Epithelial cell of esophagus (primary cell): ENCODE results near the gene TMA7.
"Not testable (repeated sequence)": the region's sequence is repeated elsewhere in the genome, so short reads cannot be mapped to it uniquely, and the experiment has no call there.

Experiments used
- DNase-seq: peaks from one replicate; pipeline ENCODE4 v3.0.0; 2010; ENCODE audit warnings: low read depth
- H3K4me3 ChIP-seq: 2 replicates; pipeline ENCODE4 v1.5.1; 2011; ENCODE audit warnings: mild to moderate bottlenecking, low read length, control low read depth
- TF ChIP-seq, protein P1 (sequence below): IDR thresholded peaks from 2 replicates; pipeline ENCODE4 v1.5.1; 2011; ENCODE audit warnings: low read depth, mild to moderate bottlenecking, low read length, control low read depth, inconsistent platforms; ENCODE audit not compliant: insufficient read depth; ENCODE audit errors: missing control alignments

TMA7 gene

DNA sequence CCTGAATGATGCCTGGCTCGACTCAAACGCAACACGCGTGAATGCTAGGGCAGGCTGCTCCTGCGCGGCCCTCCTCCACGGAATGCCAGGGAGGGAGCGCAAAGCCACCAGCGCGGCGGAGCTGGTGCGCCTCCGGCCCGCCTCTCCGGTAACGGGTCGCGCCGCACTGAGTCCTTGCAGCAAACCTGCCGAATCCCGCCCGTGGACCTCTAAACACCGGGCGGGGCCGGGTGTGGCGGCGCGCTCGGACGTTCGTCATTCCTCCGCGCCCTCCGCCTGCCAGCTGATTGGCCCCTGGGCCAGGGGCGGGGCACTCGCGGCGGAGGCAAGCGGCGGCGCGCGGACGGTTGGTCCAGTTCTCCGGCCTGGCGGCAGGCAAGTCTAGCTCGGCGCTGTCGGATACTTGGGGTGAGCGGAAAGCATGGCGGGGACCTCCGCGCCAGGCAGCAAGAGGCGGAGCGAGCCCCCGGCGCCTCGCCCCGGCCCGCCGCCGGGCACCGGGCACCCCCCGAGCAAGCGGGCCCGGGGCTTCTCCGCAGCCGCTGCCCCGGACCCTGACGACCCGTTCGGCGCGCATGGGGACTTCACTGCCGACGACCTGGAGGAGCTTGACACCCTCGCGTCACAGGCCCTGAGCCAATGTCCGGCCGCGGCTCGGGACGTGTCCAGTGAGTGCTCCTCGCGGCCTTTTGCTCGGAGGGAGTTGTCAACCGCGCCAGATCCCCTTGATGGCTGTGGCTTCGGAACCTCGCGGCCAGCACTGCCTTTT, 6.6 kb downstream of the TMA7 start, which contains the start of gene ATRIP:
TSS of gene ATRIP (plus strand) at position 313 of the 769 bp plus-strand sequence. CDS start at position 422, 109 bp downstream.
- TF ChIP-seq, protein P1, sequence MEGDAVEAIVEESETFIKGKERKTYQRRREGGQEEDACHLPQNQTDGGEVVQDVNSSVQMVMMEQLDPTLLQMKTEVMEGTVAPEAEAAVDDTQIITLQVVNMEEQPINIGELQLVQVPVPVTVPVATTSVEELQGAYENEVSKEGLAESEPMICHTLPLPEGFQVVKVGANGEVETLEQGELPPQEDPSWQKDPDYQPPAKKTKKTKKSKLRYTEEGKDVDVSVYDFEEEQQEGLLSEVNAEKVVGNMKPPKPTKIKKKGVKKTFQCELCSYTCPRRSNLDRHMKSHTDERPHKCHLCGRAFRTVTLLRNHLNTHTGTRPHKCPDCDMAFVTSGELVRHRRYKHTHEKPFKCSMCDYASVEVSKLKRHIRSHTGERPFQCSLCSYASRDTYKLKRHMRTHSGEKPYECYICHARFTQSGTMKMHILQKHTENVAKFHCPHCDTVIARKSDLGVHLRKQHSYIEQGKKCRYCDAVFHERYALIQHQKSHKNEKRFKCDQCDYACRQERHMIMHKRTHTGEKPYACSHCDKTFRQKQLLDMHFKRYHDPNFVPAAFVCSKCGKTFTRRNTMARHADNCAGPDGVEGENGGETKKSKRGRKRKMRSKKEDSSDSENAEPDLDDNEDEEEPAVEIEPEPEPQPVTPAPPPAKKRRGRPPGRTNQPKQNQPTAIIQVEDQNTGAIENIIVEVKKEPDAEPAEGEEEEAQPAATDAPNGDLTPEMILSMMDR = no peak
- DNase-seq = peak; percentile 95
- peak within 1 kb of the TSS; percentile 73 for H3K4me3 ChIP-seq

DNA sequence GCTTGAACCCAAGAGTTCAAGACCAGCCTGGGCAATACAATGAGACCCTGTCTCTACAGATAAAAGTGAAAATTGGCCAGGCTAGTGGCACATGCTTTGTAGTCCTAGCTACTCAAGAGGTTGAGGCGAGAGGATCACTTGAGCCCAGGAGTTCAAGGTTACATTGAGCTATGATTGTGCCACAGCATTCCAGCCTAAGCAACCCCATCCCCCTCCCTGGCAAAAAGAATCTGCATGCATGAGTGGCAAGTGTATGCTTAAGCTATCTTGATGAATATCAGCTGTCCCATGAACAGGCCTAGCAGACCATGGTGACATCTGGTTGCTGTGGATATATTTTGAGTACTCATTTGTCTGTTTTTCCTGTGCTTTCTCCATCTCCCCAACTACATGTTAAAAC, 11.2 kb downstream of the TMA7 start:
- no peak overlapping the region for H3K4me3 ChIP-seq
- TF ChIP-seq, protein P1 = no peak
- no peak for DNase-seq

DNA sequence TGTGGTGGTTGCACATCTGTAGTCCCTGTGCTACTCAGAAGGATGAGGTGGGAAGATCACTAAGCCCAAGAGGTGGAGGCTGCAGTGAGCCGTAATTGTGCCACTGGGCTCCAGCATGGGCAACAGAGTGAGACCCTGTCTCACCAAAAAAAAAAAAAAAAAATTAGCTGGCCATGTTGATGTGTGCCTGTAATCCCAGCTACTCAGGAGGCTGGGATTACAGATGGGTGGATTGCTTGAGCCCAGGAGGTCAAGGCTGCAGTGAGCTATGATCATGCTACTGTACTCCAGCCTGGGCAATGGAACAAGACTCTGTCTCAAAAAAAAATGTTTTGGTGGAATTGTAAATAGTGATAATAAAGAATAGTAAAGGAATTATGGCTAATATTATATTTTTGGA, 16.4 kb downstream of the TMA7 start:
- H3K4me3 ChIP-seq = no peak overlapping the region
- TF ChIP-seq, protein P1 = no peak
- DNase-seq = no peak

- H3K4me3 ChIP-seq = no peak overlapping the region
- peak; percentile 65 for DNase-seq
- TF ChIP-seq, protein P1 = no peak
These were observed 19.3 kb downstream of the TMA7 start for GRCh38 chr3:48459331-48459730.

DNA sequence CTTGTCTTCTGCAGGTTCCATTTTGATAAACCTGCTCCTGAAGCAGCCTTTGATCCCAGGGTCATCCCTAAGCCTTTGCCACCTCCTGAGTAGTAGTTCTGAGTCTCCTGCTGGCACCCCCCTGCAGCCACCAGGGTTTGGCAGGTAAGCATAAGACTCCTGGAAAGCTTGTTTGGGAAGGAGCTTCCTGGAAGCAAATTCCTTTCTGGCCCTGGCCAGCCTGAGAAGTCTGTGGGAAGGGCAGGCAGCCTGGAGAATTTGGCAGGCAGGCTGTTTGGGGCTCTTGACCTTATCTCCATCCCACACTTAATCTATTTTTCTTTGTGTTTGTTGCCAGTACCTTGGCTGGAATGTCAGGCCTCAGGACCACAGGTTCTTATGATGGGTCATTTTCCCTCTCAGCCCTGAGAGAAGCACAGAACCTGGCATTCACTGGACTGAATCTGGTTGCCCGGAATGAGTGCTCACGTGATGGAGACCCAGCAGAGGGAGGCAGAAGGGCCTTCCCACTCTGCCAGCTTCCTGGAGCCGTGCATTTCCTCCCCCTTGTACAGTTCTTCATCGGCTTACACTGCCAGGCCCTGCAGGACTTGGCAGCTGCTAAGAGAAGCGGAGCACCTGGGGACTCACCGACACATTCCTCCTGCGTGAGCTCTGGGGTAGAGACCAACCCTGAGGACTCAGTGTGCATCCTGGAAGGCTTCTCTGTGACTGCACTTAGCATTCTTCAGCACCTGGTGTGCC, 19.9 kb downstream of the TMA7 start:
- DNase-seq = no peak
- no peak overlapping the region for H3K4me3 ChIP-seq
- TF ChIP-seq, protein P1 = no peak

DNA sequence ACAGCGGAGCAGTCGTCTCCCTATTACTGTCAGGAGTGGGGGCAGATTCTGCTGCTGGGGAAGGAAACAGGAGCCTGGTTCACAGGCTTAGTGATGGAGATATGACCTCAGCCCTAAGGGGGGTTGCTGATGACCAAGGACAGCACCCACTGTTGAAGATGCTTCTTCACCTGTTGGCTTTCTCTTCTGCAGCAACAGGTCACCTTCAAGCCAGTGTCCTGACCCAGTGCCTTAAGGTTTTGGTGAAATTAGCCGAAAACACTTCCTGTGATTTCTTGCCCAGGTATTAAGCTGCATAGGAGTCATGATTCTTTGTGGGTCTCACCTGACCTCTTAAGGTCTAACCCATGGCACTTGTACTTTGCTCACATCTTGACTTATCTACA, 20.5 kb downstream of the TMA7 start:
- no peak overlapping the region for H3K4me3 ChIP-seq
- TF ChIP-seq, protein P1 = no peak
- DNase-seq = no peak

- H3K4me3 ChIP-seq, DNase-seq: not testable (repeated sequence)
These were observed 21.7 kb downstream of the TMA7 start for GRCh38 chr3:48461767-48462166.
